ENCODE measurements around the gene UBE2J1. TPM values are rescaled to one million over a fixed set of nuclear protein-coding genes. Genes with fewer than 3 reads are reported as not detected.

UBE2J1 gene
- total RNA-seq, 1 experiment from 2014 or later = 22.4 TPM

DNA sequence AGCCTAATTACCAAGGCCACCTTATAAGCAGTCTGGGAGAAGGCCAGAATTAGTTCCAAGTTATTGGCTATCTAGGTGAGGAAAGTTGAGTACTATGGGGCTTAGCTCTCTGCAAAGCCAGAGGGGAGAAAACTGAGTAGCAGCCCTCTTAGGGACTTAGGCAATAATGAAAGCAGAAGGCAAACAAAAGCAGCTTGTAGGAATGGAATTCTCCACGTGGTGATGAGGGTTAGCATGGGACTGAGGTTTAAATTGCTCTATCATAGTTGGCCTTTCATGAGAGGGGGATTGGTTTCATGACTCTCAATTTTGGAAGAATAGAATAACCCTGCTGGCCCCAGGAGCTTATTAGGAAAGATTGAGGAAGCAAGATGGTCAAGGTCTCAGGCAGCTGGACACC is 7.0 kb upstream of the UBE2J1 start:
- no peak overlapping the region for H3K9ac ChIP-seq (ENCODE audit: low read length)
- H3K36me3 ChIP-seq (ENCODE audit: low read depth, low read length) = no peaks in the 10 kb centered on the region
- BruUV-seq (replicated peaks) = no TSS peak
- intact Hi-C loops (cut with micrococcal nuclease) = no loop called here
- H3K27me3 ChIP-seq (ENCODE audit: low read length) = no peaks in the 10 kb centered on the region
- no peaks in the 10 kb centered on the region for H4K20me1 ChIP-seq (ENCODE audit: low read length)
- H3F3A ChIP-seq (ENCODE audit: low read length, unreplicated experiment) = no peaks in the 10 kb centered on the region
- H2AFZ ChIP-seq (ENCODE audit: low read length) = no peak overlapping the region
- no peaks in the 10 kb centered on the region for H3K9me3 ChIP-seq (ENCODE audit: low read length)
- ChIA-PET CTCF (interaction anchor here (0.6 kb wide), 1 partner anchor 292 kb away, joined by 4 read pairs; no protein-coding TSS in a partner anchor), POLR2A (ENCODE audit: unreplicated experiment) (no interaction called here)
- H3K27ac ChIP-seq (ENCODE audit: low read length) = no peak overlapping the region
- no peak for DNase-seq
- H3K79me2 ChIP-seq (ENCODE audit: low read length) = no peaks in the 10 kb centered on the region
- no peaks in the 10 kb centered on the region for H3K9me2 ChIP-seq (replicated peaks; ENCODE audit: low read length)
- TF ChIP-seq, protein P1, sequence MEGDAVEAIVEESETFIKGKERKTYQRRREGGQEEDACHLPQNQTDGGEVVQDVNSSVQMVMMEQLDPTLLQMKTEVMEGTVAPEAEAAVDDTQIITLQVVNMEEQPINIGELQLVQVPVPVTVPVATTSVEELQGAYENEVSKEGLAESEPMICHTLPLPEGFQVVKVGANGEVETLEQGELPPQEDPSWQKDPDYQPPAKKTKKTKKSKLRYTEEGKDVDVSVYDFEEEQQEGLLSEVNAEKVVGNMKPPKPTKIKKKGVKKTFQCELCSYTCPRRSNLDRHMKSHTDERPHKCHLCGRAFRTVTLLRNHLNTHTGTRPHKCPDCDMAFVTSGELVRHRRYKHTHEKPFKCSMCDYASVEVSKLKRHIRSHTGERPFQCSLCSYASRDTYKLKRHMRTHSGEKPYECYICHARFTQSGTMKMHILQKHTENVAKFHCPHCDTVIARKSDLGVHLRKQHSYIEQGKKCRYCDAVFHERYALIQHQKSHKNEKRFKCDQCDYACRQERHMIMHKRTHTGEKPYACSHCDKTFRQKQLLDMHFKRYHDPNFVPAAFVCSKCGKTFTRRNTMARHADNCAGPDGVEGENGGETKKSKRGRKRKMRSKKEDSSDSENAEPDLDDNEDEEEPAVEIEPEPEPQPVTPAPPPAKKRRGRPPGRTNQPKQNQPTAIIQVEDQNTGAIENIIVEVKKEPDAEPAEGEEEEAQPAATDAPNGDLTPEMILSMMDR (conservative IDR thresholded peaks at IDR 0.05; ENCODE audit: low read depth, low read length) = no peak
- TF ChIP-seq EZH2 (IDR thresholded peaks at IDR 0.05; ENCODE audit: low read length, unreplicated experiment) (no peak), EZH2phosphoT487 (IDR thresholded peaks at IDR 0.05; ENCODE audit: borderline replicate concordance, low read length) (no peak)
- 0 out of 2 replicates have a peak, but pooled peaks cover 4% of the 10 kb centered on the region for H3K4me1 ChIP-seq (ENCODE audit: insufficient read depth, low read length)
- no peak overlapping the region for H3K4me2 ChIP-seq (ENCODE audit: low read length)
- ATAC-seq = no peak
- H3K4me3 ChIP-seq (ENCODE audit: low read length) = no peak overlapping the region

DNA sequence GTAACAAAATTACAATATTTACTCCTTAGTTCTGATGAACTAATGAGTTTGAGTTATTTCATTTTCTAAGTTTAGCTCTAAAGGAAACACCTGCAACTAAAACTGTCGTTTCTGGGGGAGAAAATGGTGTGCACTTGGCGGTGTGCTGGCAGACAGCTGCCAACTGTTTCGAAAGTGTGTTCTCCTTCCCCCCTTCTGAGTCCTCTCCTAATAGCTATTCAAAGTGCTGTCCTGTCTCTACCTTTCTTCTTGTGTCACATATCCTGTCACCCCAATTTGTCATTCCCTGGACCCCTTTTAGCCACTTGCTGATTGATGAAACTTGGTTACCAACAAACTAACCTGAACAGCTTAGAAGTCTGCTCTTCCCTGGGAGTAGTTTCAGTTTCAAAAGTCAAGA is 4.9 kb upstream of the UBE2J1 start:
- ChIA-PET CTCF (no interaction called here), POLR2A (ENCODE audit: unreplicated experiment) (no interaction called here)
- Histone ChIP-seq H3K27ac (ENCODE audit: low read length) (no peak overlapping the region), H3K79me2 (ENCODE audit: low read length) (peaks cover under 1% of the 10 kb centered on the region), H3K36me3 (ENCODE audit: low read depth, low read length) (no peaks in the 10 kb centered on the region), H3K27me3 (ENCODE audit: low read length) (no peaks in the 10 kb centered on the region), H3K4me1 (ENCODE audit: insufficient read depth, low read length) (0 out of 2 replicates have a peak, but pooled peaks cover 4% of the 10 kb centered on the region), H2AFZ (ENCODE audit: low read length) (no peak overlapping the region), H3K9me3 (ENCODE audit: low read length) (no peaks in the 10 kb centered on the region), H3K9ac (ENCODE audit: low read length) (no peak overlapping the region), H4K20me1 (ENCODE audit: low read length) (no peaks in the 10 kb centered on the region), H3K9me2 (replicated peaks; ENCODE audit: low read length) (no peaks in the 10 kb centered on the region), H3F3A (ENCODE audit: low read length, unreplicated experiment) (no peaks in the 10 kb centered on the region), H3K4me3 (ENCODE audit: low read length) (no peak overlapping the region), H3K4me2 (ENCODE audit: low read length) (no peak overlapping the region)
- ATAC-seq (no peak), DNase-seq (no peak)
- TF ChIP-seq EZH2 (IDR thresholded peaks at IDR 0.05; ENCODE audit: low read length, unreplicated experiment) (no peak), EZH2phosphoT487 (IDR thresholded peaks at IDR 0.05; ENCODE audit: borderline replicate concordance, low read length) (no peak)
- TF ChIP-seq, protein P1 (conservative IDR thresholded peaks at IDR 0.05; ENCODE audit: low read depth, low read length) = no peak
- BruUV-seq (replicated peaks) = no TSS peak
- intact Hi-C loops (cut with micrococcal nuclease) = no loop called here

DNA sequence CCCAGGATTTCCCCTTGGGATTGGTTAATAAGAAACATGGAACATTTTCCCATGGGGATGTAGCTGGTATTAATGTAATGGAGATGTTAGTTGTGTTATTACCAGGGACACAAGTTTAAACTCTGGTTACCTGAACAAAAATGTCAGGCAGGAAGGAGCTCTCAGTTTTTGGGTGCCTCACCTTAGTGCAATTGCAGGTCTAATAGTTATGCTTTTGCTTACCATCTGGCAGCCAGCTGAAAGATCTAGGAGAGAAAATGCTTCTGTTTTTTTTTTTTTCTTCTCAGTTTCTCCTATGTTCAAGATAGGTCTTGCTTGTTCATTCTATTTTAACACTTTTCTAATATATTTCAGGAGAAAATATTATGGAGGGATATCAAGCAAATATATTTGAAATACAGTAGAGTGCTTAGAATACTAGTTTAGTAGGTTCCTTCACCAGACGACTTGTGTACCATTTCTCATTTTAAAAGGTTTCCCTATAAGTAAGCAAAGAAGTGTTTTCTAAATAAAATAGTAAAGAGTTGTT is 4.2 kb upstream of the UBE2J1 start:
- no peak overlapping the region for H3K27ac ChIP-seq (ENCODE audit: low read length)
- H3K79me2 ChIP-seq (ENCODE audit: low read length) = peaks cover 8% of the 10 kb centered on the region
- H3K9ac ChIP-seq (ENCODE audit: low read length) = no peak overlapping the region
- no TSS peak for BruUV-seq (replicated peaks)
- DNase-seq = no peak
- H3F3A ChIP-seq (ENCODE audit: low read length, unreplicated experiment) = no peaks in the 10 kb centered on the region
- TF ChIP-seq EZH2phosphoT487 (IDR thresholded peaks at IDR 0.05; ENCODE audit: borderline replicate concordance, low read length) (no peak), EZH2 (IDR thresholded peaks at IDR 0.05; ENCODE audit: low read length, unreplicated experiment) (no peak)
- TF ChIP-seq, protein P1 (conservative IDR thresholded peaks at IDR 0.05; ENCODE audit: low read depth, low read length) = no peak
- no peaks in the 10 kb centered on the region for H3K36me3 ChIP-seq (ENCODE audit: low read depth, low read length)
- CTCF ChIA-PET = no interaction called here
- no peaks in the 10 kb centered on the region for H3K9me3 ChIP-seq (ENCODE audit: low read length)
- POLR2A ChIA-PET (ENCODE audit: unreplicated experiment) = no interaction called here
- 0 out of 2 replicates have a peak, but pooled peaks cover 4% of the 10 kb centered on the region for H3K4me1 ChIP-seq (ENCODE audit: insufficient read depth, low read length)
- H4K20me1 ChIP-seq (ENCODE audit: low read length) = peaks cover under 1% of the 10 kb centered on the region; the same call in 1 of the 2 replicates
- ATAC-seq = no peak
- H3K4me3 ChIP-seq (ENCODE audit: low read length) = no peak overlapping the region
- H3K9me2 ChIP-seq (replicated peaks; ENCODE audit: low read length) = no peaks in the 10 kb centered on the region
- no peak overlapping the region for H2AFZ ChIP-seq (ENCODE audit: low read length)
- H3K4me2 ChIP-seq (ENCODE audit: low read length) = no peak overlapping the region
- H3K27me3 ChIP-seq (ENCODE audit: low read length) = no peaks in the 10 kb centered on the region
- intact Hi-C loops (cut with micrococcal nuclease) = no loop called here
